Measurements from ENCODE around the gene CDK11B.
A peak's percentile ranks its signal among the peaks of the same experiment; 100 is the strongest.

- peak; percentile 46 for TF ChIP-seq CTCF (IDR thresholded peaks at IDR 0.05; ENCODE audit: low read depth, low read length, poor library complexity, severe bottlenecking)
- TF ChIP-seq EZH2phosphoT487 (IDR thresholded peaks at IDR 0.05; ENCODE audit: borderline replicate concordance, low read length), result no peak
Measured at GRCh38 chr1:1619917-1620361, 38.9 kb downstream of the CDK11B start.

Data from DOHH2 (cell line).